Measurements from ENCODE around the gene JHY. TPM values are rescaled to one million over a fixed set of nuclear protein-coding genes. Genes with fewer than 3 reads are reported as not detected.

Gene JHY
- 0.26 and 0.34 TPM in 2 replicates for total RNA-seq (2022)
- Bru-seq, nascent RNA: percentile 24 among the genes with signal in this experiment
- percentile 21 among the genes with signal in this experiment for BruChase-seq, experiment 1, labeled RNA remaining after a 2-hour chase
- percentile 15 among the genes with signal in this experiment for BruChase-seq, experiment 2, labeled RNA remaining after a 6-hour chase
- long read RNA-seq: 0 reads

DNA sequence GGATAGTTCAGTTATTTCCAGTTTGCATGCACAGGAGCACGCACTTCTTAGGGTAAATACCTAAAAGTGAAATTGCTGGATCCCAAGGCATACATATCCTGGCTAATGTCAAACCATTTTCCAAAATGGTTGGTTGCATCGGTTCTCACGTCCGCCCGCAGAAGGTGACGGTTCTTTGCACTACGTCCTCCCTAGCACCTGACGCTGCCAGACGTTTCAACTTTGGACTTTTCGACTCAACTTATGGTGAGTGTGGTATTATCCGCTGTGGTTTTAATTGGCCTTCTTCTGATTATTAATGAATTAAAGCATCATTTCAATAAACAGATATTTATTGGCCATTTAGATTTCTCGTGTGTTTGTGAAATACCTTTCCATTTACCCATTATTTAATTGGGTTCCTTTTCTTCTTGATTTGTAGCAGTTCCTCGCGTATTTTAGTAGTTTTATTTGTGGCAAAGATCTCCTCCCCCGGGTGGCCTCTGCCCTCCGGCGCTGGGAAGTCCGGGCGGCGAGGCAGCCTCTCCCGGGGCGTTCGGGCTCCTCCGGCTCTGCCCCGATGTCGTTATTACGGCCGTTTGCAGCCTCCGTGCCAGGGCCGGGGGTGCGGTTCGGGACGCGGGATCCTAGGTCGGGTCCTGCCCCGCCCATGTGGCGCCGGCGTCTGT lies at the start of gene JHY:
JHY (plus strand) TSS at position 571 of the 668 bp plus-strand sequence. CDS start 3,091 bp downstream, outside the sequence.
- Mint-ChIP-seq H3K27me3 (ENCODE audit: insufficient read depth, unreplicated experiment) (peaks cover 41% of the 10 kb centered on the region), H3K27ac (ENCODE audit: unreplicated experiment) (peak within 1 kb of the TSS; percentile 71), H3K4me1 (ENCODE audit: low read depth, unreplicated experiment) (no peaks in the 10 kb centered on the region), H3K4me3 (ENCODE audit: unreplicated experiment) (peak within 1 kb of the TSS; percentile 85), H3K9me3 (ENCODE audit: unreplicated experiment) (no peaks in the 10 kb centered on the region), H3K36me3 (ENCODE audit: insufficient read depth, unreplicated experiment) (no peaks in the 10 kb centered on the region)
- CTCF ChIA-PET: interaction anchor here (1.1 kb wide), 1 partner anchor 139 kb away, joined by 4 read pairs; no protein-coding TSS in a partner anchor
- H3K9me3 ChIP-seq: no peaks in the 10 kb centered on the region
- POLR2A ChIA-PET: no interaction called here
- TF ChIP-seq, protein P1, sequence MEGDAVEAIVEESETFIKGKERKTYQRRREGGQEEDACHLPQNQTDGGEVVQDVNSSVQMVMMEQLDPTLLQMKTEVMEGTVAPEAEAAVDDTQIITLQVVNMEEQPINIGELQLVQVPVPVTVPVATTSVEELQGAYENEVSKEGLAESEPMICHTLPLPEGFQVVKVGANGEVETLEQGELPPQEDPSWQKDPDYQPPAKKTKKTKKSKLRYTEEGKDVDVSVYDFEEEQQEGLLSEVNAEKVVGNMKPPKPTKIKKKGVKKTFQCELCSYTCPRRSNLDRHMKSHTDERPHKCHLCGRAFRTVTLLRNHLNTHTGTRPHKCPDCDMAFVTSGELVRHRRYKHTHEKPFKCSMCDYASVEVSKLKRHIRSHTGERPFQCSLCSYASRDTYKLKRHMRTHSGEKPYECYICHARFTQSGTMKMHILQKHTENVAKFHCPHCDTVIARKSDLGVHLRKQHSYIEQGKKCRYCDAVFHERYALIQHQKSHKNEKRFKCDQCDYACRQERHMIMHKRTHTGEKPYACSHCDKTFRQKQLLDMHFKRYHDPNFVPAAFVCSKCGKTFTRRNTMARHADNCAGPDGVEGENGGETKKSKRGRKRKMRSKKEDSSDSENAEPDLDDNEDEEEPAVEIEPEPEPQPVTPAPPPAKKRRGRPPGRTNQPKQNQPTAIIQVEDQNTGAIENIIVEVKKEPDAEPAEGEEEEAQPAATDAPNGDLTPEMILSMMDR (IDR thresholded peaks at IDR 0.05; ENCODE audit: insufficient read depth in 1 of 2, low read depth in 1 of 2, low read length in 1 of 2, severe bottlenecking in 1 of 2, unreplicated experiment in 1 of 2): no peak
- no TSS peak for BruUV-seq (replicated peaks)
- 0 out of 2 replicates have a peak, but pooled peaks cover 1% of the 10 kb centered on the region for H3K27me3 ChIP-seq (replicated peaks; ENCODE audit: control insufficient read depth, insufficient read depth, low read length)
- no peaks in the 10 kb centered on the region for H3K36me3 ChIP-seq (ENCODE audit: control insufficient read depth, insufficient read depth, low read length)
- peaks cover 4% of the 10 kb centered on the region; the same call in 1 of the 2 replicates for H3K4me1 ChIP-seq
- no peak for DNase-seq
- intact Hi-C loops (cut with micrococcal nuclease; ENCODE audit: unreplicated experiment): no loop called here
- peak within 1 kb of the TSS; percentile 56 for H3K4me3 ChIP-seq (ENCODE audit: low read depth, low read length)

DNA sequence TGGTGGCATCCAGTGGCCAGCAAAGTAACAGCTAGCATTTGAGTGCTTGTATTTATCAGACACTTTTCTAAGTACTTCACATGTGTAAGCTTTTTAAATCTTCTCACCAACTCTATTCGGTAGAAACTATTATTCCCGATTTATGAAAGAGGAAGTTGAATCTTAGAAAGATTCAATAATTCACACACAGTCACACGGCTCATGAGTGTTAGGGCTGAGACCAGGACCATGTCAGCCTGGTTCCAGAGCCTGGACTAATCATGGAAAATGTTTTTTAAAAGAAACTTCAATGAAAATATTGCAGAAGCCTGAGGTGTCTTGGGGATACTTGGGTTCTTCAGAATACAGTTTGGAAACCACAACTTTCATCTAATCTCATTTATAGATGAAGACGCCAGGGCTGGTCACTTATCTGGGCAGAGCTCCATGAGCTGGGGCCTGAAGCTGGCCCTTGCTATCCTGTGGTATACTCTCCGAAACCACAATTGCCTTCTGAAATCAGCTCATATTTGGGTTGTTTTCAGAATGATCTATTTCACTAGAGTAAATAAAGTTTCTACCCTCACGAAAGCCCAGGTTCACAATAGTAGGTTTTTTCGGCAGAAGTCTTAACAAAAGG lies 48.6 kb upstream of the JHY start:
- no peaks in the 10 kb centered on the region for H3K9me3 Mint-ChIP-seq (ENCODE audit: unreplicated experiment)
- no peak overlapping the region for H3K27ac Mint-ChIP-seq (ENCODE audit: unreplicated experiment)
- no peak overlapping the region for H3K4me3 Mint-ChIP-seq (ENCODE audit: unreplicated experiment)
- ChIA-PET CTCF (interaction anchor here (0.9 kb wide), 1 partner anchor 220 kb away, joined by 3 read pairs; no protein-coding TSS in a partner anchor), POLR2A (no interaction called here)
- no peak overlapping the region for H3K4me3 ChIP-seq (ENCODE audit: low read depth, low read length)
- no peaks in the 10 kb centered on the region for H3K4me1 ChIP-seq
- no TSS peak for BruUV-seq (replicated peaks)
- H3K4me1 Mint-ChIP-seq (ENCODE audit: low read depth, unreplicated experiment): no peaks in the 10 kb centered on the region
- no peaks in the 10 kb centered on the region for H3K9me3 ChIP-seq
- no peaks in the 10 kb centered on the region for H3K27me3 ChIP-seq (replicated peaks; ENCODE audit: control insufficient read depth, insufficient read depth, low read length)
- H3K36me3 Mint-ChIP-seq (ENCODE audit: insufficient read depth, unreplicated experiment): no peaks in the 10 kb centered on the region
- H3K27me3 Mint-ChIP-seq (ENCODE audit: insufficient read depth, unreplicated experiment): peaks cover 24% of the 10 kb centered on the region
- TF ChIP-seq, protein P1 (IDR thresholded peaks at IDR 0.05; ENCODE audit: insufficient read depth in 1 of 2, low read depth in 1 of 2, low read length in 1 of 2, severe bottlenecking in 1 of 2, unreplicated experiment in 1 of 2): no peak
- intact Hi-C loops (cut with micrococcal nuclease; ENCODE audit: unreplicated experiment): no loop called here
- H3K36me3 ChIP-seq (ENCODE audit: control insufficient read depth, insufficient read depth, low read length): no peaks in the 10 kb centered on the region
- DNase-seq: no peak

DNA sequence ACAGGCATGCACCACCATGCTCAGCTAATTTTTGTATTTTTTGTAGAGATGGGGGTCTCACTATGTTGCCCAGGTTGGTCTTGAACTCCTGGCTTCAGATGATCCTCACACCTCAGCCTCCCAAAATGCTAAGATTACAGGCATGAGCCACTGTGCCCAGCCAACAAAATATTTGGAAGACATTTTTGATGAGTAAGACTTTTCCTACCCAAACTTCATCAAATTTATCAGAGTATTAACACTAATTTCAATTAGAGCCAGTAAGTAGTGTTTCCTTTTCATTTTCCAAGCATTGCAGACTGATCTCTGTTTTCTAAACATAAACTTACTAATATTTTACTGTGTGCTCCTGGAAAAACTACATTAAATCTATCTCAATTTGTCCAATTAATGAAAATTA lies 45.6 kb upstream of the JHY start:
- TF ChIP-seq, protein P1 (IDR thresholded peaks at IDR 0.05; ENCODE audit: insufficient read depth in 1 of 2, low read depth in 1 of 2, low read length in 1 of 2, severe bottlenecking in 1 of 2, unreplicated experiment in 1 of 2): no peak
- POLR2A ChIA-PET: no interaction called here
- H3K9me3 Mint-ChIP-seq (ENCODE audit: unreplicated experiment): no peaks in the 10 kb centered on the region
- Histone ChIP-seq H3K9me3 (no peaks in the 10 kb centered on the region), H3K4me1 (no peaks in the 10 kb centered on the region), H3K36me3 (ENCODE audit: control insufficient read depth, insufficient read depth, low read length) (no peaks in the 10 kb centered on the region), H3K27me3 (replicated peaks; ENCODE audit: control insufficient read depth, insufficient read depth, low read length) (no peaks in the 10 kb centered on the region), H3K4me3 (ENCODE audit: low read depth, low read length) (no peak overlapping the region)
- no peak overlapping the region for H3K4me3 Mint-ChIP-seq (ENCODE audit: unreplicated experiment)
- no peak overlapping the region for H3K27ac Mint-ChIP-seq (ENCODE audit: unreplicated experiment)
- no peaks in the 10 kb centered on the region for H3K36me3 Mint-ChIP-seq (ENCODE audit: insufficient read depth, unreplicated experiment)
- intact Hi-C loops (cut with micrococcal nuclease; ENCODE audit: unreplicated experiment): no loop called here
- CTCF ChIA-PET: interaction anchor here (1.2 kb wide), 1 partner anchor 17 kb away, joined by 3 read pairs; no protein-coding TSS in a partner anchor
- H3K4me1 Mint-ChIP-seq (ENCODE audit: low read depth, unreplicated experiment): no peaks in the 10 kb centered on the region
- no TSS peak for BruUV-seq (replicated peaks)
- DNase-seq: no peak
- peaks cover 24% of the 10 kb centered on the region for H3K27me3 Mint-ChIP-seq (ENCODE audit: insufficient read depth, unreplicated experiment)

Measured in Caco-2 (cell line).